K562 (cell line): ENCODE measurements around the gene OBSCN. TPM values are rescaled to one million over a fixed set of nuclear protein-coding genes. Genes with fewer than 3 reads are reported as not detected.

Experiments used
- BDP1 ChIP-seq: IDR thresholded peaks from 3 replicates; pipeline ENCODE4 v1.6.1; 2011; ENCODE audit not compliant: insufficient read length, insufficient read depth
- CREM ChIP-seq: IDR thresholded peaks from 2 replicates; pipeline ENCODE4 v1.6.1; 2014; ENCODE audit warnings: antibody characterized with exemption, low read depth
- L3MBTL2 ChIP-seq: fragments of 450-650 bp; IDR thresholded peaks from 2 replicates; pipeline ENCODE4 v1.6.1; 2016; ENCODE audit warnings: mild to moderate bottlenecking, moderate library complexity
- NR2C2 ChIP-seq, 2 experiments: fragments of 200-800 bp in 1 of 2; sonication (Bioruptor generic) in 1 of 2; sonication (generic) in 1 of 2; formaldehyde crosslinking in 1 of 2; IDR thresholded peaks; 2 replicates each; pipeline versions ENCODE4 v1.6.1 to v1.8.0; 2016 to 2022; ENCODE audit warnings: mild to moderate bottlenecking in 1 of 2, missing compliant biosample characterization in 1 of 2, missing genetic modification characterization in 1 of 2, missing genetic modification reagents in 1 of 2
- OTX1 ChIP-seq: fragments of 450-650 bp; formaldehyde crosslinking; IDR thresholded peaks from 2 replicates; pipeline ENCODE4 v1.4.0; 2022; ENCODE audit warnings: mild to moderate bottlenecking
- POLR3A ChIP-seq: IDR thresholded peaks from 2 replicates; pipeline ENCODE4 v1.6.1; 2011; ENCODE audit warnings: borderline replicate concordance, mild to moderate bottlenecking, moderate library complexity; ENCODE audit not compliant: insufficient read length, insufficient read depth; ENCODE audit errors: extremely low read depth
- SIN3B ChIP-seq: fragments of 450-650 bp; IDR thresholded peaks from 2 replicates; pipeline ENCODE4 v1.6.1; 2017; ENCODE audit warnings: low read depth, mild to moderate bottlenecking, moderate library complexity
- WHSC1 ChIP-seq: IDR thresholded peaks from one replicate; pipeline ENCODE4 v1.6.1; 2012; ENCODE audit warnings: low read length, control low read depth, inconsistent platforms
- ZFX ChIP-seq: sonication (generic); formaldehyde crosslinking; IDR thresholded peaks from 2 replicates; pipeline ENCODE4 v1.8.0; 2022; ENCODE audit warnings: mild to moderate bottlenecking, missing genetic modification reagents, moderate library complexity
- ZNF224 ChIP-seq: sonication (generic); formaldehyde crosslinking; IDR thresholded peaks from 2 replicates; pipeline ENCODE4 v1.8.0; 2022; ENCODE audit warnings: mild to moderate bottlenecking, missing genetic modification reagents
- ZNF644 ChIP-seq: fragments of 200-800 bp; sonication (Bioruptor generic); IDR thresholded peaks from 2 replicates; pipeline ENCODE4 v1.6.1; 2016; ENCODE audit warnings: low read depth, missing genetic modification characterization, missing compliant biosample characterization
- ZNF740 ChIP-seq, 3 experiments: fragments of 200-800 bp in 1 of 3; sonication (Bioruptor generic) in 1 of 3; sonication (generic) in 1 of 3; formaldehyde crosslinking in 1 of 3; IDR thresholded peaks; 2 replicates each; pipeline versions ENCODE4 v1.6.1 to v1.8.0; 2016 to 2022; ENCODE audit warnings: mild to moderate bottlenecking in 2 of 3, missing compliant biosample characterization in 2 of 3, missing genetic modification characterization in 2 of 3, missing genetic modification reagents in 1 of 3
- ZNF766 ChIP-seq: fragments of 200-800 bp; sonication (Bioruptor generic); conservative IDR thresholded peaks from 2 replicates; pipeline ENCODE4 v1.6.1; 2016; ENCODE audit warnings: missing genetic modification characterization, missing compliant biosample characterization
- polyA plus RNA-seq, 8 experiments: library from polyadenylated mRNA; depleted of rRNA in 4 of 8; stranded (reverse) in 5 of 8; unstranded in 3 of 8; fragments of >200 nt; fragmentation: Nextera tagmentation in 2 of 8; fragmentation: Illumina TruSeq in 1 of 8; extraction: Ambion mirVana in 2 of 8; extraction: Trizol in 1 of 8; gene quantifications; 2 replicates each; pipeline versions ENCODE4 v1.2.1 to v1.2.3, GENCODE V29; 2011 to 2014; ENCODE audit warnings: inconsistent platforms in 1 of 8, missing spikeins in 1 of 8
- total RNA-seq, 7 experiments: library from RNA; depleted of rRNA in 6 of 7; stranded (reverse); fragments of >200 nt in 6 of 7; fragmentation: Illumina TruSeq in 2 of 7; extraction: Trizol in 2 of 7; gene quantifications; 2 replicates each; pipeline versions ENCODE4 v1.2.1 to v1.2.3, GENCODE V29; 2011 to 2021; ENCODE audit warnings: low replicate concordance in 1 of 7
- TF ChIP-seq, protein P1 (sequence below), 2 experiments: fragments of 450-650 bp; formaldehyde crosslinking in 1 of 2; IDR thresholded peaks; 2 replicates each; pipeline versions ENCODE4 v1.4.0 to v1.6.1; 2014 to 2020; ENCODE audit warnings: mild to moderate bottlenecking in 2 of 2, borderline replicate concordance in 1 of 2, low read depth in 1 of 2

OBSCN gene
- total and polyA plus RNA-seq, 9 of the 15 experiments (the other 6 are each of a cell fraction or from before 2014, with no cell fraction given) = 0.18 to 19.7 (median 3.6) TPM

DNA sequence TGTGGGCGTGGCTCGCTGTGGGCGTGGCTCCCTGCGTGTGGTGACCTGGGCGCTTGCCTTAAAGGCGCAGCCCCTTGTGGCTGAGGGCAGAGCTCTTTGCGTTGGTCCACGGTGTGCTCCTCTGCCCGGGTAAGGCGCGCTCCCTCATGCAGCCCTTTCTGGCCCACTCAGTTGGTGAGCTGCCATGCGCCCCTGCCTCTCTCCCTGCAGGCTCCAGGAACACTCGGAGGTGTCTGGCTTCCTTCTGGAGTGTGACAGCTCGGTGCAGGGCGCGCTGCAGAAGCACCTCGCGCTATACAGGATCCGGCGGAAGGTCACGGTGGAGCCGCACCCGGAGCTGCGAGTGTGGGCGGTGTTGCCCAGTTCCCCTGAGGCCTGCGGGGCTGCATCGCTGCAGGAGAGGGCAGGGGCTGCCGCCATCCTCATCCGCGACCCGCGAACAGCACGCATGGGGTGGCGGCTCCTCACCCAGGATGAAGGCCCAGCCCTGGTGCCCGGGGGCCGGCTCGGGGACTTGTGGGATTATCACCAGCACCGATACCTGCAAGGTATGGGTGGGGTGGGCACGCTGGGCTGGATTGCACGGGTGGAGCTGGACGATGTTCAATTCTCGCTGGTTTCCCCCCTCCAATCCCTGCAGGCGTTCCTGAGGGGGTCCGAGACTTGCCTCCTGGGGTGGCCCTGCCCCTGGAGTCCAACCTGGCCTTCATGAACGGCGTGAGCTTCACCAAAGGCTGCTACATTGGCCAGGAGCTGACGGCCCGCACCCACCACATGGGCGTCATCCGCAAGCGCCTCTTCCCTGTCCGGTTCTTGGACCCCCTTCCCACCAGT, 33.1 kb upstream of the OBSCN start (continued):
- no peak for TF ChIP-seq ZNF224 (CRISPR knock-in tag)
- TF ChIP-seq CREM = peak; percentile 33; the same call in 1 of the 2 replicates
- TF ChIP-seq ZNF766 (CRISPR knock-in tag) = no peak
- TF ChIP-seq SIN3B = 0 out of 2 replicates have a peak, but pooled peaks have one; percentile 25
- TF ChIP-seq, protein P1, sequence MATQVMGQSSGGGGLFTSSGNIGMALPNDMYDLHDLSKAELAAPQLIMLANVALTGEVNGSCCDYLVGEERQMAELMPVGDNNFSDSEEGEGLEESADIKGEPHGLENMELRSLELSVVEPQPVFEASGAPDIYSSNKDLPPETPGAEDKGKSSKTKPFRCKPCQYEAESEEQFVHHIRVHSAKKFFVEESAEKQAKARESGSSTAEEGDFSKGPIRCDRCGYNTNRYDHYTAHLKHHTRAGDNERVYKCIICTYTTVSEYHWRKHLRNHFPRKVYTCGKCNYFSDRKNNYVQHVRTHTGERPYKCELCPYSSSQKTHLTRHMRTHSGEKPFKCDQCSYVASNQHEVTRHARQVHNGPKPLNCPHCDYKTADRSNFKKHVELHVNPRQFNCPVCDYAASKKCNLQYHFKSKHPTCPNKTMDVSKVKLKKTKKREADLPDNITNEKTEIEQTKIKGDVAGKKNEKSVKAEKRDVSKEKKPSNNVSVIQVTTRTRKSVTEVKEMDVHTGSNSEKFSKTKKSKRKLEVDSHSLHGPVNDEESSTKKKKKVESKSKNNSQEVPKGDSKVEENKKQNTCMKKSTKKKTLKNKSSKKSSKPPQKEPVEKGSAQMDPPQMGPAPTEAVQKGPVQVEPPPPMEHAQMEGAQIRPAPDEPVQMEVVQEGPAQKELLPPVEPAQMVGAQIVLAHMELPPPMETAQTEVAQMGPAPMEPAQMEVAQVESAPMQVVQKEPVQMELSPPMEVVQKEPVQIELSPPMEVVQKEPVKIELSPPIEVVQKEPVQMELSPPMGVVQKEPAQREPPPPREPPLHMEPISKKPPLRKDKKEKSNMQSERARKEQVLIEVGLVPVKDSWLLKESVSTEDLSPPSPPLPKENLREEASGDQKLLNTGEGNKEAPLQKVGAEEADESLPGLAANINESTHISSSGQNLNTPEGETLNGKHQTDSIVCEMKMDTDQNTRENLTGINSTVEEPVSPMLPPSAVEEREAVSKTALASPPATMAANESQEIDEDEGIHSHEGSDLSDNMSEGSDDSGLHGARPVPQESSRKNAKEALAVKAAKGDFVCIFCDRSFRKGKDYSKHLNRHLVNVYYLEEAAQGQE (IDR thresholded peaks at IDR 0.05; ENCODE audit: borderline replicate concordance) = no peak
- TF ChIP-seq, protein P1 (CRISPR knock-in tag; IDR thresholded peaks at IDR 0.05; ENCODE audit: low read depth) = 0 out of 2 replicates have a peak, but pooled peaks have one; percentile 40
- no peak for TF ChIP-seq ZFX
- TF ChIP-seq ZNF740 (CRISPR knock-in tag; IDR thresholded peaks at IDR 0.05) = 0 out of 2 replicates have a peak, but pooled peaks have one; percentile 10
- no peak for TF ChIP-seq ZNF740 (tag; IDR thresholded peaks at IDR 0.05)
- no peak for TF ChIP-seq L3MBTL2
- no peak for TF ChIP-seq NR2C2 (CRISPR knock-in tag; IDR thresholded peaks at IDR 0.05)
- no peak for TF ChIP-seq NR2C2 (tag; IDR thresholded peaks at IDR 0.05)
- TF ChIP-seq WHSC1 = no peak
- no peak for TF ChIP-seq BDP1
- no peak for TF ChIP-seq POLR3A
- no peak for TF ChIP-seq ZNF644
- no peak for TF ChIP-seq OTX1 (CRISPR knock-in tag)
